PC-9 (cell line): Measurements from ENCODE around the gene PROKR1.

Experiments used
- CTCF ChIP-seq: fragments of 200-600 bp; sonication (generic); conservative IDR thresholded peaks from 2 replicates; pipeline ENCODE4 v1.6.1; 2017; ENCODE audit warnings: mixed run types, antibody characterized with exemption, mild to moderate bottlenecking, moderate library complexity
- EZH2 ChIP-seq: fragments of 200-600 bp; sonication (generic); IDR thresholded peaks from 2 replicates; pipeline ENCODE4 v1.8.0; 2017; ENCODE audit warnings: antibody characterized with exemption, low read depth

- TF ChIP-seq CTCF (no peak), EZH2 (no peak)
Measured at GRCh38 chr2:68632021-68632420, 11.4 kb upstream of the PROKR1 start.
